ENCODE measurements around the gene FRMPD1.

GRCh38 chr9:37669232-37669631 lies 18.5 kb downstream of the FRMPD1 start:
- TF ChIP-seq POLR2A (IDR thresholded peaks at IDR 0.05): no peak
- no peak for TF ChIP-seq CTCF (IDR thresholded peaks at IDR 0.05)

Data from right lobe of liver (tissue), 4 donors.